ENCODE results near the gene NR1I3. TPM values are rescaled to one million over a fixed set of nuclear protein-coding genes. Genes with fewer than 3 reads are reported as not detected.

The NR1I3 gene
- total RNA-seq, 4 donors from 2014 or later, result 2.1 TPM; not detected in 3

GRCh38 chr1:161218301-161219077 lies 19.5 kb downstream of the NR1I3 start:
- no peak overlapping the region for H3K4me3 ChIP-seq (ENCODE audit: low read depth, poor library complexity, severe bottlenecking)
- TF ChIP-seq CTCF (IDR thresholded peaks at IDR 0.05) (no peak), POLR2A (IDR thresholded peaks at IDR 0.05) (no peak)
- no peak for DNase-seq (ENCODE audit: low spot score in 2 of 2)
- WGBS, 2 donors, result 65 to 76% methylated on average over 8 of the region's 8 CpGs
- intact Hi-C loops (cut with DNase I; ENCODE audit: low total_unique reads), result no loop called here

GRCh38 chr1:161217831-161218230 lies 20.2 kb downstream of the NR1I3 start:
- DNase-seq (ENCODE audit: low spot score in 2 of 2), result no peak
- TF ChIP-seq POLR2A (IDR thresholded peaks at IDR 0.05) (no peak), CTCF (IDR thresholded peaks at IDR 0.05) (no peak)
- no peak overlapping the region for H3K4me3 ChIP-seq (ENCODE audit: low read depth, poor library complexity, severe bottlenecking)
- 58 to 73% methylated on average over 6 of the region's 6 CpGs for WGBS, 2 donors
- intact Hi-C loops (cut with DNase I; ENCODE audit: low total_unique reads), result no loop called here

- peak in 1 of 2 donors; percentile 53 for DNase-seq (ENCODE audit: low spot score in 2 of 2)
- intact Hi-C loops (cut with DNase I; ENCODE audit: low total_unique reads), result no loop called here
- no peak for TF ChIP-seq POLR2A (IDR thresholded peaks at IDR 0.05)
- 52 to 55% methylated on average over 7 of the region's 7 CpGs for WGBS, 2 donors
- H3K4me3 ChIP-seq (ENCODE audit: low read depth, poor library complexity, severe bottlenecking), result no peak overlapping the region
Measured at GRCh38 chr1:161216945-161217712, 20.9 kb downstream of the NR1I3 start.

- 74 to 77% methylated on average over 10 of the region's 10 CpGs for WGBS, 2 donors
- peak in 1 of 2 donors; percentile 18 for TF ChIP-seq POLR2A (IDR thresholded peaks at IDR 0.05)
- no peak for TF ChIP-seq CTCF (IDR thresholded peaks at IDR 0.05)
- DNase-seq (ENCODE audit: low spot score in 2 of 2), result peak; percentile 54 to 90
- peak within 1 kb of the TSS; percentile 10 for H3K4me3 ChIP-seq (ENCODE audit: low read depth, poor library complexity, severe bottlenecking)
- intact Hi-C loops (cut with DNase I; ENCODE audit: low total_unique reads), result no loop called here
Measured at GRCh38 chr1:161215076-161215475, 22.9 kb downstream of the NR1I3 start, which contains the start of gene FCER1G. FCER1G (plus strand) TSS chr1:161215295; CDS start chr1:161215322, 27 bp downstream.

- TF ChIP-seq CTCF (IDR thresholded peaks at IDR 0.05) (no peak), POLR2A (IDR thresholded peaks at IDR 0.05) (no peak)
- no peak for DNase-seq (ENCODE audit: low spot score in 2 of 2)
- 89 to 90% methylated on average over 9 of the region's 9 CpGs for WGBS, 2 donors
Measured at GRCh38 chr1:161214369-161214768, 23.6 kb downstream of the NR1I3 start.

GRCh38 chr1:161209790-161210409 lies 28.1 kb downstream of the NR1I3 start:
- TF ChIP-seq POLR2A (IDR thresholded peaks at IDR 0.05) (no peak), CTCF (IDR thresholded peaks at IDR 0.05) (no peak)
- H3K4me3 ChIP-seq (ENCODE audit: low read depth, poor library complexity, severe bottlenecking), result no peak overlapping the region
- peak; percentile 66 to 92 for DNase-seq (ENCODE audit: low spot score in 2 of 2)
- 41 to 47% methylated on average over 11 of the region's 11 CpGs for WGBS, 2 donors
- intact Hi-C loops (cut with DNase I; ENCODE audit: low total_unique reads), result no loop called here

More at GRCh38 chr1:161214369-161214768, 23.6 kb downstream of the NR1I3 start:
- intact Hi-C loops (cut with DNase I; ENCODE audit: low total_unique reads), result no loop called here
- H3K4me3 ChIP-seq (ENCODE audit: low read depth, poor library complexity, severe bottlenecking), result no peak overlapping the region

Data from lower leg skin (tissue), 4 donors.